Measurements from ENCODE around the gene SEPTIN1.
"Not testable (repeated sequence)": the region's sequence is repeated elsewhere in the genome, so short reads cannot be mapped to it uniquely, and the experiment has no call there.

The SEPTIN1 gene

GRCh38 chr16:30341971-30342370 lies 40.4 kb downstream of the SEPTIN1 start:
- DNase-seq (ENCODE audit: low read depth): not testable (repeated sequence)

GRCh38 chr16:30340621-30341020 lies 41.7 kb downstream of the SEPTIN1 start:
- DNase-seq (ENCODE audit: low read depth): no peak

- DNase-seq (ENCODE audit: low read depth): not testable (repeated sequence)
Observed at GRCh38 chr16:30338715-30339114, 43.6 kb downstream of the SEPTIN1 start.

- not testable (repeated sequence) for DNase-seq (ENCODE audit: low read depth)
Observed at GRCh38 chr16:30337964-30338357, 44.4 kb downstream of the SEPTIN1 start.

- no peak for DNase-seq (ENCODE audit: low read depth)
Observed at GRCh38 chr16:30335598-30336474, 46.5 kb downstream of the SEPTIN1 start.

- peak; percentile 38 for DNase-seq (ENCODE audit: low read depth)
Observed at GRCh38 chr16:30335028-30335597, 47.2 kb downstream of the SEPTIN1 start.

- peak; percentile 39 for DNase-seq (ENCODE audit: low read depth)
Observed at GRCh38 chr16:30334473-30334989, 47.8 kb downstream of the SEPTIN1 start.
